Sciatic nerve (tissue), 2 donors: Measurements from ENCODE around the gene MAP3K20. TPM values are rescaled to one million over a fixed set of nuclear protein-coding genes. Genes with fewer than 3 reads are reported as not detected.
"Not testable (repeated sequence)": the region's sequence is repeated elsewhere in the genome, so short reads cannot be mapped to it uniquely, and the experiment has no call there.

Experiments used
- ATAC-seq: fragments of 200-7000 bp; cut with Tn5 transposase; one replicate; pipeline ENCODE4 v1.9.1; 2020; ENCODE audit warnings: mild to moderate bottlenecking, moderate library complexity
- DNase-seq: peaks from one replicate; pipeline ENCODE4 v3.0.0-alpha.2; 2020; ENCODE audit warnings: low spot score
- intact Hi-C: fragments of 100-400 bp; cut with DNase I; formaldehyde crosslinking; loops from one replicate; pipeline ENCODE4 v1.14.2; 2022
- total RNA-seq: library from RNA; stranded (reverse); fragmentation: NEBNext Ultra II Directional; extraction: Animal tissue kit (Norgen Biotek cat#: 25700); gene quantifications from one replicate; pipeline ENCODE4 v1.2.1, GENCODE V29; 2021
- donor health status: DM: no; HTN: no; CAD: no.
- donor health status: DM: no; HTN: no; CAD: no.

The MAP3K20 gene
- total RNA-seq, 1 donor from 2014 or later, result 36.2 TPM

- DNase-seq (no peak), ATAC-seq (no peak)
- intact Hi-C loops, result no loop called here
Measured at GRCh38 chr2:173107629-173108022, 32.0 kb downstream of the MAP3K20 start.

- intact Hi-C loops, result no loop called here
- DNase-seq, result no peak
- ATAC-seq, result no peak
Measured at GRCh38 chr2:173109253-173110188, 33.9 kb downstream of the MAP3K20 start.

- ATAC-seq (no peak), DNase-seq (no peak)
- intact Hi-C loops, result no loop called here
Measured at GRCh38 chr2:173117678-173118077, 42.0 kb downstream of the MAP3K20 start.

GRCh38 chr2:173118395-173118794, 42.7 kb downstream of the MAP3K20 start:
- intact Hi-C loops, result no loop called here
- ATAC-seq (no peak), DNase-seq (no peak)

GRCh38 chr2:173119069-173119807, 43.6 kb downstream of the MAP3K20 start:
- intact Hi-C loops, result no loop called here
- peak; percentile 86 for ATAC-seq
- no peak for DNase-seq

- ATAC-seq (no peak), DNase-seq (no peak)
- intact Hi-C loops, result no loop called here
Measured at GRCh38 chr2:173119944-173120343, 44.3 kb downstream of the MAP3K20 start.

GRCh38 chr2:173122936-173123335, 47.3 kb downstream of the MAP3K20 start:
- intact Hi-C loops, result no loop called here
- DNase-seq (no peak), ATAC-seq (no peak)

GRCh38 chr2:173124441-173124840, 48.8 kb downstream of the MAP3K20 start:
- intact Hi-C loops, result no loop called here
- no peak for ATAC-seq
- no peak for DNase-seq

GRCh38 chr2:173126819-173127218, 51.2 kb downstream of the MAP3K20 start:
- ATAC-seq (no peak), DNase-seq (no peak)
- intact Hi-C loops, result no loop called here

- DNase-seq, ATAC-seq, intact Hi-C loops: not testable (repeated sequence)
Measured at GRCh38 chr2:173128132-173128531, 52.5 kb downstream of the MAP3K20 start.

GRCh38 chr2:173130496-173131465, 55.1 kb downstream of the MAP3K20 start:
- intact Hi-C loops, result no loop called here
- ATAC-seq, result no peak

GRCh38 chr2:173132531-173132930, 56.9 kb downstream of the MAP3K20 start:
- DNase-seq (no peak), ATAC-seq (no peak)
- intact Hi-C loops, result no loop called here

More at GRCh38 chr2:173130496-173131465, 55.1 kb downstream of the MAP3K20 start:
- no peak for DNase-seq

GRCh38 chr2:173134703-173135102, 59.1 kb downstream of the MAP3K20 start:
- ATAC-seq (no peak), DNase-seq (no peak)
- intact Hi-C loops, result no loop called here

GRCh38 chr2:173136067-173136466, 60.4 kb downstream of the MAP3K20 start:
- ATAC-seq, result no peak
- intact Hi-C loops, result no loop called here
- no peak for DNase-seq

GRCh38 chr2:173136599-173136998, 61.0 kb downstream of the MAP3K20 start:
- ATAC-seq (no peak), DNase-seq (no peak)
- intact Hi-C loops, result no loop called here

- ATAC-seq, result no peak
- intact Hi-C loops, result no loop called here
- DNase-seq, result no peak
Measured at GRCh38 chr2:173137610-173138009, 62.0 kb downstream of the MAP3K20 start.

- no peak for ATAC-seq
- intact Hi-C loops, result no loop called here
- DNase-seq, result no peak
Measured at GRCh38 chr2:173138962-173139361, 63.3 kb downstream of the MAP3K20 start.

GRCh38 chr2:173141666-173142065, 66.0 kb downstream of the MAP3K20 start:
- intact Hi-C loops, result no loop called here
- ATAC-seq (no peak), DNase-seq (no peak)

GRCh38 chr2:173145454-173145853, 69.8 kb downstream of the MAP3K20 start:
- no peak for DNase-seq
- no peak for ATAC-seq
- intact Hi-C loops, result no loop called here
